Psoas muscle (tissue), 8 donors: ENCODE measurements around the gene AJAP1. TPM values are rescaled to one million over a fixed set of nuclear protein-coding genes. Genes with fewer than 3 reads are reported as not detected.

Source experiments
- ATAC-seq, 4 donors: fragments of 200-7000 bp; cut with Tn5 transposase; one replicate each; pipeline ENCODE4 v1.9.1; 2020; ENCODE audit warnings: moderate library complexity in 3 of 4, mild to moderate bottlenecking in 2 of 4
- DNase-seq, 2 donors: peaks; one replicate each; pipeline ENCODE4 v3.0.0-alpha.2; 2020
- H3K27ac ChIP-seq: fragments of 200-600 bp; one replicate; pipeline ENCODE4 v1.8.0; 2022
- H3K27me3 ChIP-seq, 3 donors: fragments of 200-600 bp in 1 of 3; one replicate each; pipeline versions ENCODE4 v1.6.1 to v1.8.0; 2013 to 2022; ENCODE audit warnings: low read length in 2 of 3, mild to moderate bottlenecking in 2 of 3, moderate library complexity in 1 of 3; ENCODE audit not compliant: insufficient read depth in 3 of 3
- H3K36me3 ChIP-seq, 2 donors: fragments of 200-600 bp in 1 of 2; one replicate each; pipeline versions ENCODE4 v1.6.1 to v1.8.0; 2013 to 2022; ENCODE audit warnings: low read depth in 1 of 2, mild to moderate bottlenecking in 1 of 2, moderate library complexity in 1 of 2; ENCODE audit not compliant: insufficient read depth in 1 of 2
- H3K4me1 ChIP-seq: fragments of 200-600 bp; one replicate; pipeline ENCODE4 v1.8.0; 2022
- H3K4me3 ChIP-seq: fragments of 200-600 bp; one replicate; pipeline ENCODE4 v1.8.0; 2022; ENCODE audit warnings: mild to moderate bottlenecking
- H3K9me3 ChIP-seq: fragments of 200-600 bp; one replicate; pipeline ENCODE4 v1.8.0; 2022
- WGBS, 3 donors: extraction: QIAGEN DNeasy Blood & Tissue Kit; methylation state at CpG; one replicate each; pipeline versions ENCODE4 v1.1.6 to v1.1.7; 2013; 5-methylcytosine and 5-hydroxymethylcytosine counted together
- intact Hi-C, 2 donors: fragments of 100-400 bp; cut with DNase I; formaldehyde crosslinking; loops; one replicate each; pipeline versions ENCODE4 v1.11.0 to v1.14.2; 2022
- long read RNA-seq, 2 donors: library from polyadenylated mRNA; unstranded; transcript quantifications; one replicate each; pipeline ENCODE4 v2.0.0, GENCODE V29; 2021
- polyA plus RNA-seq, 3 donors: library from polyadenylated mRNA; stranded (reverse); fragments of 200-250 nt; gene quantifications; one replicate each; pipeline ENCODE4 v1.2.3, GENCODE V29; 2013
- total RNA-seq, 4 donors: library from RNA; stranded (reverse); fragmentation: NEBNext Ultra II Directional in 2 of 4; extraction: Animal tissue kit (Norgen Biotek cat#: 25700) in 2 of 4; gene quantifications; one replicate each; pipeline versions ENCODE4 v1.2.1 to v1.2.4, GENCODE V29; 2021 to 2023
- TF ChIP-seq, protein P1 (sequence below): fragments of 200-600 bp; IDR thresholded peaks from one replicate; pipeline ENCODE4 v1.8.0; 2022; ENCODE audit warnings: antibody characterized with exemption
- donor health status: healthy with polysubstance abuse.
- donor health status: DM: no; HTN: no; CAD: no; lungs with moderate emphysema.
- donor health status: Bipolar disorder and iron deficiency.
- donor health status: healthy.
- donor health status: DM: yes; HTN: yes; CAD: no.
- donor health status: DM: no; HTN: no; CAD: no.
- donor health status: DM: no; HTN: no; CAD: no.
- donor health status: DM: yes; HTN: yes; CAD: no.

The AJAP1 gene, protein sequence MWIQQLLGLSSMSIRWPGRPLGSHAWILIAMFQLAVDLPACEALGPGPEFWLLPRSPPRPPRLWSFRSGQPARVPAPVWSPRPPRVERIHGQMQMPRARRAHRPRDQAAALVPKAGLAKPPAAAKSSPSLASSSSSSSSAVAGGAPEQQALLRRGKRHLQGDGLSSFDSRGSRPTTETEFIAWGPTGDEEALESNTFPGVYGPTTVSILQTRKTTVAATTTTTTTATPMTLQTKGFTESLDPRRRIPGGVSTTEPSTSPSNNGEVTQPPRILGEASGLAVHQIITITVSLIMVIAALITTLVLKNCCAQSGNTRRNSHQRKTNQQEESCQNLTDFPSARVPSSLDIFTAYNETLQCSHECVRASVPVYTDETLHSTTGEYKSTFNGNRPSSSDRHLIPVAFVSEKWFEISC
- total RNA-seq (1 to 10 TPM in 1 of 4 donors, under 1 TPM in 3; 0.04 to 1.4 (median 0.22) TPM), polyA plus RNA-seq (under 1 TPM; under 0.01 to 0.11 (median 0.01) TPM)
- long read RNA-seq, donor 1 = 0 reads
- long read RNA-seq, donor 2 = 0 reads

DNA sequence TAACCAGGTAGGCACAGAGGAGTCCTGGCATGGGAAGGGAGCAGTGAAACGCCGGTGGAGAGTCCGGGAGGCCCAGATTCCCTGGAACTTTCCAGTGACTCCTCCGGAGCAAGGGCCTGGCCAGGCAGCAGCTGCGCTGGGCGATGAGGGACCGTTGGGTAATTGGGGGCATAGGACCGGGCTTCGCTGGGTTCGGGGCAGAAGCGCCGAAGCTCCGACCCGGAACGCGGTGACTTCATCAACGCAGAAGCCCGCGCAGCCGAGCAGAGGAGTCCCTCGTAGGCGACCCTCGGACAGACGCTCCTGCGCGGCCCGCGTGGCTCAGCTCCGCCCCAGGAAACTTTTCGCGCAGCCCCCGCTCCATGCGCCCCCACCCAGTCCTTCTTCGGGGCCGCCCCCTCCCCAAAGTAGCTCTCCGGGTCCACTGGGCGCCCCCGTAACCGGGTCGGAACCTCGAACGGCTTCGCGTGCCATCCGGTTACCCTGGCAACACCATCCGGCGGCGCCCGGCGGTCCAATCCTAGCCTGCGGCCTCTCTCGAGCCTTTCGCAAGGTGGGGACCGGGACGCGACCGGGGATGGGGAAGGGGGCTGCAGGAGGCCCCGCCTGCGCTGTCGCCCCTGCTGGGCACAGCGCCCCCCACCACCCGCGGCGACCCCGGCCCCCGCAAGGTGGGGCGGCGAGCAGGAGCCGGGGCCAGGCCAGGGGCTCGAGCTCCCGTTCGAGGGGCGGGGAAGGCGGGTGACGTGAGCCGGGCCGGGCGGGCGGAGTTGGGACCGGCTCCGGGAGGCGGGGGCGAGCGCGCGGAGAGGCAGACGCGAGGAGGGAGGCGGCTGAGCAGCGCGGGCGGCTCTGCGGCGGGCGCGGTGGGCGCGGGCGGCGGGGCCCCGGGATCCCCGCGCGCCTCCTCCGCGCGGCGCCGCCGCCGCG is at the start of gene AJAP1:
Gene AJAP1 (plus strand): TSS at position 814 of the 930 bp plus-strand sequence. CDS start 817 bp downstream, outside the sequence.
- TF ChIP-seq, protein P1, sequence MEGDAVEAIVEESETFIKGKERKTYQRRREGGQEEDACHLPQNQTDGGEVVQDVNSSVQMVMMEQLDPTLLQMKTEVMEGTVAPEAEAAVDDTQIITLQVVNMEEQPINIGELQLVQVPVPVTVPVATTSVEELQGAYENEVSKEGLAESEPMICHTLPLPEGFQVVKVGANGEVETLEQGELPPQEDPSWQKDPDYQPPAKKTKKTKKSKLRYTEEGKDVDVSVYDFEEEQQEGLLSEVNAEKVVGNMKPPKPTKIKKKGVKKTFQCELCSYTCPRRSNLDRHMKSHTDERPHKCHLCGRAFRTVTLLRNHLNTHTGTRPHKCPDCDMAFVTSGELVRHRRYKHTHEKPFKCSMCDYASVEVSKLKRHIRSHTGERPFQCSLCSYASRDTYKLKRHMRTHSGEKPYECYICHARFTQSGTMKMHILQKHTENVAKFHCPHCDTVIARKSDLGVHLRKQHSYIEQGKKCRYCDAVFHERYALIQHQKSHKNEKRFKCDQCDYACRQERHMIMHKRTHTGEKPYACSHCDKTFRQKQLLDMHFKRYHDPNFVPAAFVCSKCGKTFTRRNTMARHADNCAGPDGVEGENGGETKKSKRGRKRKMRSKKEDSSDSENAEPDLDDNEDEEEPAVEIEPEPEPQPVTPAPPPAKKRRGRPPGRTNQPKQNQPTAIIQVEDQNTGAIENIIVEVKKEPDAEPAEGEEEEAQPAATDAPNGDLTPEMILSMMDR = no peak
- Histone ChIP-seq H3K27me3 (peaks cover 2 to 84% (median 31%) of the 10 kb centered on the region in 3 donors), H3K4me1 (no peaks in the 10 kb centered on the region), H3K36me3 (no peaks in the 10 kb centered on the region), H3K27ac (no peak within 1 kb of the TSS), H3K9me3 (no peaks in the 10 kb centered on the region), H3K4me3 (peak within 1 kb of the TSS; percentile 43)
- intact Hi-C loops = loop anchor here in 1 of 2 donors (10.0 kb wide), 1 partner anchor 171 kb away; no protein-coding TSS in a partner anchor
- DNase-seq = peak; percentile 25 to 56
- 2 to 3% (median 2%) methylated on average over 61 to 110 of the region's 112 CpGs for WGBS, 3 donors
- no peak for ATAC-seq

DNA sequence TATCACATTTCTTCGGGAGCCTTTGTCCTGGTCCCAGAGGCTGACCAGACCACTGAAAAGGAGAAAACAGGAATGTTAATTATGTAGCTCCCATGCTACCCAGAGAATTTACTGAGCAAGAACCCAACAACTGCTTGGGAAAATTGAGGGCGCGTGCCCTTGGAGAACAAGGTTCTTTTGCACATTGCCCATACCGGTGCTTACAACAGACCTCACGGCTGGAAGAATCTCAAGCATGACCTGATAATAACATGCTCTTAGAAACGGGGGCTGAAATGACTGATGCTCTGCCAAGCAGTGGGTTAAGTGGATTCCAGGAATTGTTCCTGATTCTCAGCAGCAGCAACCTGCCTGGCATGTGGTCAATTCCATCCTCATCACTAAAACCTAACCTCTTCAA is 49.3 kb upstream of the AJAP1 start:
- 37 to 52% (median 39%) methylated on average over 6 of the region's 6 CpGs for WGBS, 3 donors
- H3K4me1 ChIP-seq = no peaks in the 10 kb centered on the region
- H3K27me3 ChIP-seq = peaks cover 0 to 21% (median 3%) of the 10 kb centered on the region in 3 donors
- no peaks in the 10 kb centered on the region for H3K9me3 ChIP-seq
- no peak for ATAC-seq
- TF ChIP-seq, protein P1 = no peak
- intact Hi-C loops = no loop called here
- no peaks in the 10 kb centered on the region for H3K36me3 ChIP-seq
- H3K27ac ChIP-seq = no peak overlapping the region
- H3K4me3 ChIP-seq = no peak overlapping the region
- no peak for DNase-seq

DNA sequence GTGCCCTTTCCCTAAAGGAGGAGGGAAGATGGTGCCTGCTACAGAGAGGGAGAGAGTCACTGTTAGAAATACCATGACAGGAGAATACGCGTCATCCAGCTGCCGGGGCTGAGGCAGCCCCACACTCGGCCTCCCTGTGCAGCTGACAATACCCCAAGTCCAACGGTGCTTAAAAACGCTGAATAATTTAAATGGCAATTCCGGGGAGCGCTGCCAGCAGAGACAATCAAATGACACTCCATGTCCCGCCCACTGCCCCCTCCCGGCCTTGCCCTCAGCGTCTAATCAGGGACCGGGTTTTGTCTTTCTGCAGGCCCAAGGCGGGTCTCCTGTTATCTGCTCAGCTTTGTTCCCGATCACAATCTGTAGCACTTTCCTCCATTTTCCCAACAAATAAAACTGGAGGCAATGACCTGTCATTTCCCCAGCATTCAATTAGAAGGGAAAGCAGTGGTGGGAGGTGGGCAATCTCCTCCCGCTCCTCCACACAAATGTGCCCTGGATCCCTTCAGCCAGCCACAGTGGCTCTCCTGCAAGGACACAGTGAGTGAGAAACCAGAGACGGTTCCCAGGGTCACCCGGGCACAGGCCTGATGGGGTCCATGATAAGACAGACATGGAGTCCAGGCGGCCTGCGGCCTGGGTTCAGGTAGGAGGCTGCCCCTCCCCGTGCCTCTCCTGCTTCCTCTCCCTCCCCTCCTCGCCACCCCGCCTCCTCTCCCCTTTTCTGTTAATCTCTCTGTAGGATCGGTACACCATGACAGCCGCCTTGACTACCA is 42.7 kb upstream of the AJAP1 start:
- Histone ChIP-seq H3K4me3 (no peak overlapping the region), H3K36me3 (no peaks in the 10 kb centered on the region), H3K9me3 (no peaks in the 10 kb centered on the region), H3K27ac (no peak overlapping the region), H3K27me3 (peaks cover 0 to 12% (median 2%) of the 10 kb centered on the region in 3 donors), H3K4me1 (no peaks in the 10 kb centered on the region)
- intact Hi-C loops = no loop called here
- 60 to 72% (median 69%) methylated on average over 24 of the region's 24 CpGs for WGBS, 3 donors
- no peak for ATAC-seq
- peak in 1 of 2 donors; percentile 25 for DNase-seq
- TF ChIP-seq, protein P1 = no peak

DNA sequence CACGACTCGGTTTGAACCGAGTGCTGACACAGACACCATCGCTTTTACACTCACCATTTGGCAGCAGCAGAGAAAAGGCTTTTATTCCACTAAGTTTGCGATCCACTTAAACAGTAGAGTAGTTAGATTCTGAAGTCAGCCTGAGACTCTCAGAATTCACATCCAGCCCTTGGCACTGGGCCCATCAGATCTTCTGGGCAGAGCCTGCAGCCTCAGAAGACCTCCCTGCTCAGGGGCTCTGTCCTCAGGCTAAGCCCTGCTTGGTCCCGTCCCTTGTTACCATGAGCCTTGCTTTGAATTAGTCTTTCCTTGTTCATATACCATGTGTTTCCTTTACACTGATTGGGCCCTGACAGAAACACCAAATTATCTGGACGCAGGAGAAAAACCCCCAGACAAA is 41.4 kb upstream of the AJAP1 start:
- WGBS, 3 donors = 50 to 61% (median 54%) methylated on average over 7 of the region's 7 CpGs
- Histone ChIP-seq H3K9me3 (no peaks in the 10 kb centered on the region), H3K36me3 (no peaks in the 10 kb centered on the region), H3K4me3 (no peak overlapping the region), H3K27me3 (peaks cover 0 to 8% (median 2%) of the 10 kb centered on the region in 3 donors), H3K27ac (no peak overlapping the region), H3K4me1 (no peaks in the 10 kb centered on the region)
- ATAC-seq (no peak), DNase-seq (peak in 1 of 2 donors; percentile 28)
- intact Hi-C loops = no loop called here
- TF ChIP-seq, protein P1 = no peak
